A673 (cell line): Measurements from ENCODE around the gene APELA. TPM values are rescaled to one million over a fixed set of nuclear protein-coding genes. Genes with fewer than 3 reads are reported as not detected.
"Not testable (repeated sequence)": the region's sequence is repeated elsewhere in the genome, so short reads cannot be mapped to it uniquely, and the experiment has no call there.

Experiments
- BruUV-seq: library from RNA; stranded (reverse); fragments of 400-500 nt; replicated peaks from 2 replicates; lab custom pipeline; 2021; lab: Mats Ljungman, UMichigan
- CTCF ChIA-PET: fragments of 300-600 bp; sonication (Branson Sonifier 250); formaldehyde crosslinking; loops from one replicate; lab custom pipeline; 2022; ENCODE audit warnings: antibody characterized with exemption; lab: Charles Lee
- POLR2A ChIA-PET: fragments of 300-600 bp; sonication (Branson Sonifier 250); formaldehyde crosslinking; loops from one replicate; lab custom pipeline; 2022; ENCODE audit warnings: antibody characterized with exemption; ENCODE audit not compliant: low non-redundant PET; lab: Charles Lee
- DNase-seq: peaks from one replicate; pipeline ENCODE4 v3.0.0-alpha.2; 2015; ENCODE audit warnings: low spot score
- H3K27ac ChIP-seq: fragments of 200-600 bp; sonication (generic); 2 replicates; pipeline ENCODE4 v1.5.1; 2016; ENCODE audit warnings: mixed run types, low read depth, mild to moderate bottlenecking, mixed read lengths, antibody characterized with exemption, low read length; ENCODE audit not compliant: poor library complexity, severe bottlenecking
- H3K27me3 ChIP-seq: fragments of 200-600 bp; sonication (generic); replicated peaks from 2 replicates; pipeline ENCODE4 v1.6.1; 2017; ENCODE audit warnings: mixed run types, low read depth, mild to moderate bottlenecking, mixed read lengths, antibody characterized with exemption, low read length; ENCODE audit not compliant: insufficient read depth, poor library complexity
- H3K36me3 ChIP-seq: fragments of 200-600 bp; sonication (generic); 2 replicates; pipeline ENCODE4 v1.6.1; 2016; ENCODE audit warnings: mixed run types, mild to moderate bottlenecking, mixed read lengths, antibody characterized with exemption, low read length; ENCODE audit not compliant: insufficient read depth, poor library complexity, severe bottlenecking
- H3K4me1 ChIP-seq: fragments of 200-600 bp; sonication (generic); 2 replicates; pipeline ENCODE4 v1.6.1; 2017; ENCODE audit warnings: mixed run types, mild to moderate bottlenecking, mixed read lengths, antibody characterized with exemption, low read length; ENCODE audit not compliant: insufficient read depth, poor library complexity, severe bottlenecking
- H3K4me3 ChIP-seq: fragments of 200-600 bp; sonication (generic); 2 replicates; pipeline ENCODE4 v1.5.1; 2016; ENCODE audit warnings: low read depth, mixed run types, mild to moderate bottlenecking, mixed read lengths, low read length; ENCODE audit not compliant: poor library complexity, severe bottlenecking
- H3K9me3 ChIP-seq: fragments of 200-600 bp; sonication (generic); 2 replicates; pipeline ENCODE4 v1.6.1; 2016; ENCODE audit warnings: mixed run types, low read depth, mild to moderate bottlenecking, mixed read lengths, antibody characterized with exemption, low read length; ENCODE audit not compliant: poor library complexity, severe bottlenecking
- EZH2 ChIP-seq: fragments of 200-600 bp; sonication (generic); IDR thresholded peaks from 2 replicates; pipeline ENCODE4 v1.6.1; 2017; ENCODE audit warnings: borderline replicate concordance, low read depth, mild to moderate bottlenecking, mixed read lengths, antibody characterized with exemption, low read length; ENCODE audit not compliant: poor library complexity, severe bottlenecking
- intact Hi-C: fragments of 100-400 bp; cut with micrococcal nuclease; formaldehyde crosslinking; loops from one replicate; pipeline ENCODE4 v1.10.0; 2022; ENCODE audit not compliant: unreplicated experiment
- total RNA-seq: library from RNA; stranded (reverse); gene quantifications from 2 replicates; pipeline ENCODE4 v1.2.3, GENCODE V29; 2021
- TF ChIP-seq, protein P1 (sequence below): fragments of 300-800, 200-600 bp; sonication (generic); conservative IDR thresholded peaks from 2 replicates; pipeline ENCODE4 v1.5.1; 2017; ENCODE audit warnings: low read depth, mild to moderate bottlenecking, antibody characterized with exemption, low read length, moderate library complexity, mixed read lengths

Gene APELA
- total RNA-seq, 1 experiment from 2014 or later, result 16.9 TPM

- Histone ChIP-seq H3K4me1 (no peaks in the 10 kb centered on the region), H3K4me3 (no peak overlapping the region), H3K27me3 (no peaks in the 10 kb centered on the region), H3K27ac (no peak overlapping the region), H3K9me3 (no peaks in the 10 kb centered on the region), H3K36me3 (no peaks in the 10 kb centered on the region)
- ChIA-PET CTCF (no interaction called here), POLR2A (no interaction called here)
- intact Hi-C loops, result no loop called here
- no peak for DNase-seq
- BruUV-seq, result no TSS peak
- no peak for TF ChIP-seq EZH2
Observed at GRCh38 chr4:164924670-164925238, 47.8 kb downstream of the APELA start.

- Histone ChIP-seq H3K4me1 (no peaks in the 10 kb centered on the region), H3K36me3 (no peaks in the 10 kb centered on the region), H3K27me3 (no peaks in the 10 kb centered on the region), H3K27ac (no peak overlapping the region), H3K9me3 (no peaks in the 10 kb centered on the region), H3K4me3 (no peak overlapping the region)
- POLR2A ChIA-PET, result no interaction called here
- TF ChIP-seq, protein P1, sequence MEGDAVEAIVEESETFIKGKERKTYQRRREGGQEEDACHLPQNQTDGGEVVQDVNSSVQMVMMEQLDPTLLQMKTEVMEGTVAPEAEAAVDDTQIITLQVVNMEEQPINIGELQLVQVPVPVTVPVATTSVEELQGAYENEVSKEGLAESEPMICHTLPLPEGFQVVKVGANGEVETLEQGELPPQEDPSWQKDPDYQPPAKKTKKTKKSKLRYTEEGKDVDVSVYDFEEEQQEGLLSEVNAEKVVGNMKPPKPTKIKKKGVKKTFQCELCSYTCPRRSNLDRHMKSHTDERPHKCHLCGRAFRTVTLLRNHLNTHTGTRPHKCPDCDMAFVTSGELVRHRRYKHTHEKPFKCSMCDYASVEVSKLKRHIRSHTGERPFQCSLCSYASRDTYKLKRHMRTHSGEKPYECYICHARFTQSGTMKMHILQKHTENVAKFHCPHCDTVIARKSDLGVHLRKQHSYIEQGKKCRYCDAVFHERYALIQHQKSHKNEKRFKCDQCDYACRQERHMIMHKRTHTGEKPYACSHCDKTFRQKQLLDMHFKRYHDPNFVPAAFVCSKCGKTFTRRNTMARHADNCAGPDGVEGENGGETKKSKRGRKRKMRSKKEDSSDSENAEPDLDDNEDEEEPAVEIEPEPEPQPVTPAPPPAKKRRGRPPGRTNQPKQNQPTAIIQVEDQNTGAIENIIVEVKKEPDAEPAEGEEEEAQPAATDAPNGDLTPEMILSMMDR, result no peak
- no peak for TF ChIP-seq EZH2
- CTCF ChIA-PET, result no interaction called here
- DNase-seq, result no peak
- no TSS peak for BruUV-seq
- intact Hi-C loops, result no loop called here
Observed at GRCh38 chr4:164926301-164926700, 49.3 kb downstream of the APELA start.

DNA sequence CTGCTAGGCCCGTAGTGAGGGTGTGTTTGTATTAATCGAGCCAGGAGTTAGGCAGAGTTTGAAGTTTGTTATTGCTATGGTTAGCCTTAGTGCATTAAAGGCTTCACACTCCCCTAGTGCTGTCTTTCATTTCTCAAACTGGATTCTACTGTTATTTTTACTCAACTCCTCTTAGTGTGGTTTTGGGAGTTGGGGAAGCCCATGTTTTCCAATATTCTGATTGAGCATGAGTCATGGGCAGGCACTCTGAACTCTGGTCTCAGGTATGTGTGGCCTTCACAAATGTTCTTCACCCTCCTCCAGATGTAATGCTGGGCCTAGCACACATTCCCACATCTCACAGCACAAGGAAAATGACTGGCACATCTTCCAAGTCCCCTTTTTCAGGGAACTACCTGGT, 50.1 kb downstream of the APELA start:
- BruUV-seq, result not testable (repeated sequence)

GRCh38 chr4:164930647-164931046, 53.7 kb downstream of the APELA start:
- CTCF ChIA-PET, result no interaction called here
- Histone ChIP-seq H3K9me3 (no peaks in the 10 kb centered on the region), H3K27ac (no peak overlapping the region), H3K27me3 (no peaks in the 10 kb centered on the region), H3K36me3 (no peaks in the 10 kb centered on the region), H3K4me1 (peaks cover 4% of the 10 kb centered on the region), H3K4me3 (no peak overlapping the region)
- intact Hi-C loops, result no loop called here
- no peak for DNase-seq
- TF ChIP-seq, protein P1, result no peak
- TF ChIP-seq EZH2, result no peak
- POLR2A ChIA-PET, result no interaction called here
- no TSS peak for BruUV-seq

More for the DNA sequence above, 50.1 kb downstream of the APELA start:
- POLR2A ChIA-PET, intact Hi-C loops, DNase-seq, H3K27ac ChIP-seq, H3K4me1 ChIP-seq, H3K4me3 ChIP-seq, H3K36me3 ChIP-seq, H3K9me3 ChIP-seq, CTCF ChIA-PET, H3K27me3 ChIP-seq: not testable (repeated sequence)
